ENCODE data around the gene CHL1. TPM values are rescaled to one million over a fixed set of nuclear protein-coding genes. Genes with fewer than 3 reads are reported as not detected.

Gene CHL1
- total RNA-seq, 1 donor from 2014 or later = not detected

- no peak for DNase-seq
- no peaks in the 10 kb centered on the region for H3K4me1 Mint-ChIP-seq
- H3K4me3 Mint-ChIP-seq = no peak overlapping the region
- no peak overlapping the region for H3K27ac Mint-ChIP-seq
- H3K9me3 Mint-ChIP-seq = peaks cover 3% of the 10 kb centered on the region
- H3K27me3 Mint-ChIP-seq = no peaks in the 10 kb centered on the region
- intact Hi-C loops (cut with micrococcal nuclease) = no loop called here
- H3K36me3 Mint-ChIP-seq (ENCODE audit: low read depth) = no peaks in the 10 kb centered on the region
Measured at GRCh38 chr3:399647-400046, 203.1 kb downstream of the CHL1 start.

GRCh38 chr3:403826-404225, 207.3 kb downstream of the CHL1 start:
- intact Hi-C loops (cut with micrococcal nuclease) = no loop called here
- Mint-ChIP-seq H3K27me3 (no peaks in the 10 kb centered on the region), H3K36me3 (ENCODE audit: low read depth) (no peaks in the 10 kb centered on the region), H3K4me3 (no peak overlapping the region), H3K9me3 (peaks cover 3% of the 10 kb centered on the region), H3K27ac (no peak overlapping the region), H3K4me1 (no peaks in the 10 kb centered on the region)
- DNase-seq = no peak

GRCh38 chr3:409011-409410, 212.4 kb downstream of the CHL1 start:
- Mint-ChIP-seq H3K36me3 (ENCODE audit: low read depth) (no peaks in the 10 kb centered on the region), H3K9me3 (no peaks in the 10 kb centered on the region)

GRCh38 chr3:411226-411625, 214.7 kb downstream of the CHL1 start:
- intact Hi-C loops (cut with micrococcal nuclease) = no loop called here
- DNase-seq = no peak
- H3K4me3 Mint-ChIP-seq = no peak overlapping the region
- no peaks in the 10 kb centered on the region for H3K9me3 Mint-ChIP-seq
- no peaks in the 10 kb centered on the region for H3K36me3 Mint-ChIP-seq (ENCODE audit: low read depth)
- no peaks in the 10 kb centered on the region for H3K27me3 Mint-ChIP-seq
- no peak overlapping the region for H3K27ac Mint-ChIP-seq
- H3K4me1 Mint-ChIP-seq = no peaks in the 10 kb centered on the region

More at GRCh38 chr3:409011-409410, 212.4 kb downstream of the CHL1 start:
- intact Hi-C loops (cut with micrococcal nuclease) = no loop called here
- H3K27ac Mint-ChIP-seq = no peak overlapping the region
- DNase-seq = no peak
- no peaks in the 10 kb centered on the region for H3K27me3 Mint-ChIP-seq
- no peaks in the 10 kb centered on the region for H3K4me1 Mint-ChIP-seq
- no peak overlapping the region for H3K4me3 Mint-ChIP-seq

GRCh38 chr3:414063-414462, 217.5 kb downstream of the CHL1 start:
- no peak overlapping the region for H3K27ac Mint-ChIP-seq
- no peak for DNase-seq
- H3K9me3 Mint-ChIP-seq = no peaks in the 10 kb centered on the region
- H3K4me1 Mint-ChIP-seq = no peaks in the 10 kb centered on the region
- intact Hi-C loops (cut with micrococcal nuclease) = no loop called here
- H3K36me3 Mint-ChIP-seq (ENCODE audit: low read depth) = no peaks in the 10 kb centered on the region
- H3K4me3 Mint-ChIP-seq = no peak overlapping the region
- H3K27me3 Mint-ChIP-seq = no peaks in the 10 kb centered on the region

- no peaks in the 10 kb centered on the region for H3K27me3 Mint-ChIP-seq
- H3K9me3 Mint-ChIP-seq = no peaks in the 10 kb centered on the region
- no peak overlapping the region for H3K4me3 Mint-ChIP-seq
- no peaks in the 10 kb centered on the region for H3K36me3 Mint-ChIP-seq (ENCODE audit: low read depth)
- intact Hi-C loops (cut with micrococcal nuclease) = no loop called here
- no peaks in the 10 kb centered on the region for H3K4me1 Mint-ChIP-seq
- no peak overlapping the region for H3K27ac Mint-ChIP-seq
- DNase-seq = no peak
Measured at GRCh38 chr3:418239-418929, 221.8 kb downstream of the CHL1 start.

GRCh38 chr3:420584-420983, 224.0 kb downstream of the CHL1 start:
- H3K9me3 Mint-ChIP-seq = no peaks in the 10 kb centered on the region
- H3K4me3 Mint-ChIP-seq = no peak overlapping the region
- no peaks in the 10 kb centered on the region for H3K36me3 Mint-ChIP-seq (ENCODE audit: low read depth)
- no peaks in the 10 kb centered on the region for H3K27me3 Mint-ChIP-seq
- intact Hi-C loops (cut with micrococcal nuclease) = no loop called here
- DNase-seq = no peak
- no peaks in the 10 kb centered on the region for H3K4me1 Mint-ChIP-seq
- no peak overlapping the region for H3K27ac Mint-ChIP-seq

- no peaks in the 10 kb centered on the region for H3K4me1 Mint-ChIP-seq
- DNase-seq = no peak
- no peaks in the 10 kb centered on the region for H3K27me3 Mint-ChIP-seq
- no peak overlapping the region for H3K4me3 Mint-ChIP-seq
- H3K36me3 Mint-ChIP-seq (ENCODE audit: low read depth) = no peaks in the 10 kb centered on the region
- H3K27ac Mint-ChIP-seq = no peak overlapping the region
- no peaks in the 10 kb centered on the region for H3K9me3 Mint-ChIP-seq
- intact Hi-C loops (cut with micrococcal nuclease) = no loop called here
Measured at GRCh38 chr3:425079-425478, 228.5 kb downstream of the CHL1 start.

GRCh38 chr3:426072-426471, 229.5 kb downstream of the CHL1 start:
- Mint-ChIP-seq H3K27ac (no peak overlapping the region), H3K27me3 (no peaks in the 10 kb centered on the region), H3K9me3 (no peaks in the 10 kb centered on the region), H3K4me3 (no peak overlapping the region), H3K4me1 (no peaks in the 10 kb centered on the region), H3K36me3 (ENCODE audit: low read depth) (no peaks in the 10 kb centered on the region)
- DNase-seq = no peak
- intact Hi-C loops (cut with micrococcal nuclease) = no loop called here

- Mint-ChIP-seq H3K27ac (no peak overlapping the region), H3K9me3 (no peaks in the 10 kb centered on the region), H3K27me3 (no peaks in the 10 kb centered on the region), H3K4me3 (no peak overlapping the region), H3K36me3 (ENCODE audit: low read depth) (no peaks in the 10 kb centered on the region), H3K4me1 (no peaks in the 10 kb centered on the region)
- DNase-seq = no peak
- intact Hi-C loops (cut with micrococcal nuclease) = no loop called here
Measured at GRCh38 chr3:427128-427527, 230.6 kb downstream of the CHL1 start.

GRCh38 chr3:430186-430585, 233.6 kb downstream of the CHL1 start:
- Mint-ChIP-seq H3K4me3 (no peak overlapping the region), H3K9me3 (no peaks in the 10 kb centered on the region), H3K27ac (no peak overlapping the region), H3K27me3 (no peaks in the 10 kb centered on the region), H3K36me3 (ENCODE audit: low read depth) (no peaks in the 10 kb centered on the region), H3K4me1 (no peaks in the 10 kb centered on the region)
- intact Hi-C loops (cut with micrococcal nuclease) = no loop called here
- no peak for DNase-seq

GRCh38 chr3:435161-435560, 238.6 kb downstream of the CHL1 start:
- intact Hi-C loops (cut with micrococcal nuclease) = no loop called here
- Mint-ChIP-seq H3K36me3 (ENCODE audit: low read depth) (no peaks in the 10 kb centered on the region), H3K27me3 (no peaks in the 10 kb centered on the region), H3K4me1 (no peaks in the 10 kb centered on the region), H3K9me3 (no peaks in the 10 kb centered on the region), H3K27ac (no peak overlapping the region), H3K4me3 (no peak overlapping the region)
- DNase-seq = no peak

- Mint-ChIP-seq H3K27me3 (no peaks in the 10 kb centered on the region), H3K4me1 (no peaks in the 10 kb centered on the region), H3K27ac (no peak overlapping the region)
Measured at GRCh38 chr3:436053-436452, 239.5 kb downstream of the CHL1 start.

GRCh38 chr3:440826-441225, 244.3 kb downstream of the CHL1 start:
- no peaks in the 10 kb centered on the region for H3K36me3 Mint-ChIP-seq (ENCODE audit: low read depth)
- no peaks in the 10 kb centered on the region for H3K4me1 Mint-ChIP-seq
- H3K4me3 Mint-ChIP-seq = no peak overlapping the region
- no peak for DNase-seq
- no peaks in the 10 kb centered on the region for H3K27me3 Mint-ChIP-seq
- no peak overlapping the region for H3K27ac Mint-ChIP-seq
- intact Hi-C loops (cut with micrococcal nuclease) = no loop called here
- peaks cover 5% of the 10 kb centered on the region for H3K9me3 Mint-ChIP-seq

More at GRCh38 chr3:436053-436452, 239.5 kb downstream of the CHL1 start:
- no peaks in the 10 kb centered on the region for H3K36me3 Mint-ChIP-seq (ENCODE audit: low read depth)
- no peak overlapping the region for H3K4me3 Mint-ChIP-seq
- no peaks in the 10 kb centered on the region for H3K9me3 Mint-ChIP-seq
- no peak for DNase-seq
- intact Hi-C loops (cut with micrococcal nuclease) = no loop called here

GRCh38 chr3:445960-446359, 249.4 kb downstream of the CHL1 start:
- Mint-ChIP-seq H3K4me3 (no peak overlapping the region), H3K27me3 (no peaks in the 10 kb centered on the region), H3K9me3 (peaks cover 5% of the 10 kb centered on the region), H3K4me1 (no peaks in the 10 kb centered on the region), H3K27ac (no peak overlapping the region), H3K36me3 (ENCODE audit: low read depth) (no peaks in the 10 kb centered on the region)
- DNase-seq = no peak
- intact Hi-C loops (cut with micrococcal nuclease) = no loop called here
